NCI-H2171 (cell line): ENCODE measurements around the gene TNFAIP2.

Experiments
- DNase-seq: peaks from one replicate; lab custom pipeline; 2025; lab: John Stamatoyannopoulos, UW

Gene TNFAIP2

DNA sequence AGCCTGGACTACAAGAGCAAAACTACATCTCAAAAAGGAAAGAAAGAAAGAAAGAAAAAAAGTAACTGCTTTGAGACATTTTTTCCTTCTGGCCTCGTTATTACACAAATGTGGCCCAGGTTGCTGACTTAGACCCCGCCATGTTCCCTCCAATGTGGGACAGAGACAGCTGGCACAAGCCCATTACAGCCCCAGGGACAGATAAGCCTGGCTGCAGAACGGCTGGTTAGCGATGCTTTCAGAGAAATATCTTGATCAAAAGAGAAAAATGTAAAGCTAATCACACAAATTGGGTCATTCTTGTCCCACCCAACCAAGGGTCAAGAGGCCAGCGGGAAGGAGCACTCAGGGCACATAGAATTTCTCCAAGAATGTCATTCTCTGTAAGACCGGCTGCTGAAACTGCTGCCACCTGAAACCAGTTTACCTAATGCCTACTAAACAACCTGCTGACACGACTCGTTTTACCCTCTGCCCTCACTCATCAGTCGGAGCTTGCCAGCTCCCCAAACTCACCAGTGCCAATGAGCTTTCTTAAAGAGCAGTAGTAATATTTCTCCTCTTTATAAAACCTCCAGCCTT, 63.1 kb downstream of the TNFAIP2 start:
- DNase-seq = no peak
